Esophagus squamous epithelium (tissue), 5 donors: ENCODE results near the gene FBXL17. TPM values are rescaled to one million over a fixed set of nuclear protein-coding genes. Genes with fewer than 3 reads are reported as not detected.

Experiments used
- DNase-seq: peaks from one replicate; lab custom pipeline; 2025; lab: John Stamatoyannopoulos, UW
- H3K27ac ChIP-seq, 4 donors: fragments of 200-600 bp; sonication (generic); one replicate each; pipeline ENCODE4 v1.5.1; 2016 to 2019; ENCODE audit warnings: mild to moderate bottlenecking in 1 of 4
- H3K27me3 ChIP-seq, 4 donors: fragments of 200-600 bp; sonication (generic); 1 replicate in 3 of 4; 2 replicates in 1 of 4; pipeline versions ENCODE4 v1.5.1 to v1.6.0; 2017 to 2021; ENCODE audit warnings: antibody characterized with exemption in 1 of 4
- H3K36me3 ChIP-seq, 3 donors: fragments of 200-600 bp; sonication (generic); one replicate each; pipeline ENCODE4 v1.5.1; 2016 to 2019
- H3K4me1 ChIP-seq, 3 donors: fragments of 200-600 bp; sonication (generic); one replicate each; pipeline ENCODE4 v1.5.1; 2017 to 2019
- H3K4me3 ChIP-seq, 4 donors: fragments of 200-600 bp; sonication (generic); 1 replicate in 3 of 4; 2 replicates in 1 of 4; pipeline ENCODE4 v1.5.1; 2016 to 2019; ENCODE audit warnings: mild to moderate bottlenecking in 2 of 4, moderate library complexity in 1 of 4
- H3K9me3 ChIP-seq, 3 donors: fragments of 200-600 bp; sonication (generic); one replicate each; pipeline ENCODE4 v1.5.1; 2016 to 2019
- CTCF ChIP-seq, 6 experiments: fragments of 450-650 bp in 4 of 6; fragments of 200-600 bp in 2 of 6; sonication (generic) in 2 of 6; IDR thresholded peaks; one replicate each; pipeline ENCODE4 v1.5.1; 2016 to 2019; ENCODE audit warnings: antibody characterized with exemption in 6 of 6, mild to moderate bottlenecking in 4 of 6, moderate library complexity in 4 of 6
- POLR2A ChIP-seq, 4 donors: fragments of 450-650 bp; IDR thresholded peaks; one replicate each; pipeline ENCODE4 v1.6.1; 2017; ENCODE audit warnings: antibody characterized with exemption in 4 of 4, mild to moderate bottlenecking in 4 of 4, moderate library complexity in 3 of 4
- WGBS, 2 donors: methylation state at CpG; one replicate each; pipeline ENCODE4 v1.1.5; 2018; 5-methylcytosine and 5-hydroxymethylcytosine counted together
- intact Hi-C: fragments of 100-400 bp; cut with DNase I; formaldehyde crosslinking; loops from one replicate; pipeline ENCODE4 v1.15.0; 2022
- total RNA-seq, 4 donors: library from RNA; depleted of rRNA; stranded (reverse); fragments of >200 nt; gene quantifications; one replicate each; pipeline ENCODE4 v1.1.0, GENCODE V29; 2016
- donor health status: DM: yes; HTN: yes; CAD: no.

The FBXL17 gene
- total RNA-seq, 4 donors from 2014 or later = 11.8 to 23.5 (median 13.8) TPM

GRCh38 chr5:107916731-107917725 is 464.9 kb downstream of the FBXL17 start:
- Histone ChIP-seq H3K4me3 (no peak overlapping the region), H3K9me3 (no peaks in the 10 kb centered on the region), H3K4me1 (no peaks in the 10 kb centered on the region), H3K27me3 (no peaks in the 10 kb centered on the region), H3K36me3 (no peaks in the 10 kb centered on the region), H3K27ac (no peak overlapping the region)
- DNase-seq = no peak
- TF ChIP-seq POLR2A (IDR thresholded peaks at IDR 0.05) (no peak), CTCF (IDR thresholded peaks at IDR 0.05) (no peak)
- intact Hi-C loops = no loop called here
- 82 to 83% methylated on average over 6 of the region's 6 CpGs for WGBS, 2 donors

GRCh38 chr5:107915176-107915812 is 466.6 kb downstream of the FBXL17 start:
- no peak overlapping the region for H3K4me3 ChIP-seq
- intact Hi-C loops = no loop called here
- H3K9me3 ChIP-seq = no peaks in the 10 kb centered on the region
- H3K4me1 ChIP-seq = no peaks in the 10 kb centered on the region
- H3K27me3 ChIP-seq = no peaks in the 10 kb centered on the region
- H3K27ac ChIP-seq = no peak overlapping the region
- 84% methylated on average over 5 of the region's 5 CpGs for WGBS, 2 donors
- no peak for DNase-seq
- TF ChIP-seq POLR2A (IDR thresholded peaks at IDR 0.05) (no peak), CTCF (IDR thresholded peaks at IDR 0.05) (no peak)
- H3K36me3 ChIP-seq = no peaks in the 10 kb centered on the region

DNA sequence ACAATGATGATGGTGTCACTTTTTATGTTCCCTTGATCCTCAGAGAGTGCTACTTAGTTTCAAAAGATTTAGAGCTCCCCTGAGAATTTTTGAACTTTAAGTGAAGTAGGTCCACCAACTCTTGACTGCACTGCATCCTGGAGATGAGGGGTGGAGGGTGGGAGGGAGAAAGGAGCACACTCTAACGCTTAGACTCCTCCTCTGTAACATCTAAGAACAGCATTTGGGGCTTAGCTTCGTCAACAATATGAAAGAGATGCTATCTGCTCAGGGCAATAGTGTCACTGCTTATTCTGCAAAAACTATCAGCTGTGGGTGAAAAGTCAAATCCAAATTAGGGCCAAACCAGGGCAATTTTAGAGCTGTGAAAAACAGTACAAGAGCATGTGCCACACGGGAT is 468.4 kb downstream of the FBXL17 start:
- no peaks in the 10 kb centered on the region for H3K36me3 ChIP-seq
- DNase-seq = no peak
- no peaks in the 10 kb centered on the region for H3K27me3 ChIP-seq
- no peak overlapping the region for H3K27ac ChIP-seq
- H3K4me1 ChIP-seq = no peaks in the 10 kb centered on the region
- no peak overlapping the region for H3K4me3 ChIP-seq
- WGBS, 2 donors = 75 to 93% methylated on average over 3 of the region's 3 CpGs
- H3K9me3 ChIP-seq = no peaks in the 10 kb centered on the region
- intact Hi-C loops = no loop called here
- no peak for TF ChIP-seq CTCF (IDR thresholded peaks at IDR 0.05)

GRCh38 chr5:107900721-107901120 is 481.2 kb downstream of the FBXL17 start:
- Histone ChIP-seq H3K36me3 (no peaks in the 10 kb centered on the region), H3K27ac (no peak overlapping the region), H3K9me3 (no peaks in the 10 kb centered on the region), H3K4me1 (no peaks in the 10 kb centered on the region), H3K4me3 (no peak overlapping the region), H3K27me3 (no peaks in the 10 kb centered on the region)
- intact Hi-C loops = no loop called here
- 89 to 91% methylated on average over 3 of the region's 3 CpGs for WGBS, 2 donors
- no peak for DNase-seq
- TF ChIP-seq CTCF (IDR thresholded peaks at IDR 0.05) (no peak), POLR2A (IDR thresholded peaks at IDR 0.05) (no peak)

DNA sequence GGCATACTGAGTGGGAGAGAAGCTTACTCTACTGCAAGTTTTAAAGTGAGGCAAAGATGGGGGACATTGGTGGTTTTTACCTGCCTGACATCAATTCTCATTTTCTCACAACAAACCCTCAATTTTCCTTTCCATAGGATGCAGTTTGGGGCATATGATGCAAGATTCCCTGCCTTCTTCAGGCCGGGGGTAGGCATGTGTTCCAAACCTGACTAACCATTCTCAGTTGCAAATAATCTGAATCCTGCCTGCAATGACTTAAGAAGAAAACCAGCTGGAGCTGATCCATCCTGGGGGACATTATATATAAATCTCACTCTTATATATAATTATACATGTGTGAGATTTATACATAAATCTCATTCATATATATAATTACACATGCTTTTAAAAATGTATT is 487.5 kb downstream of the FBXL17 start:
- DNase-seq = no peak
- intact Hi-C loops = no loop called here
- peak overlapping the region in 1 of 4 donors; percentile 4 for H3K4me3 ChIP-seq
- no peaks in the 10 kb centered on the region for H3K9me3 ChIP-seq
- no peak overlapping the region for H3K27ac ChIP-seq
- TF ChIP-seq CTCF (IDR thresholded peaks at IDR 0.05) (no peak), POLR2A (IDR thresholded peaks at IDR 0.05) (no peak)
- WGBS, 2 donors = 43 to 67% methylated on average over 1 of the region's 1 CpG
- no peaks in the 10 kb centered on the region for H3K27me3 ChIP-seq
- no peaks in the 10 kb centered on the region for H3K36me3 ChIP-seq
- peaks cover 0 to 11% (median 0%) of the 10 kb centered on the region in 3 donors for H3K4me1 ChIP-seq
